ENCODE data around the gene CCSER1. TPM values are rescaled to one million over a fixed set of nuclear protein-coding genes. Genes with fewer than 3 reads are reported as not detected.

Gene CCSER1
- total RNA-seq, 1 experiment from 2014 or later = 4.1 TPM

DNA sequence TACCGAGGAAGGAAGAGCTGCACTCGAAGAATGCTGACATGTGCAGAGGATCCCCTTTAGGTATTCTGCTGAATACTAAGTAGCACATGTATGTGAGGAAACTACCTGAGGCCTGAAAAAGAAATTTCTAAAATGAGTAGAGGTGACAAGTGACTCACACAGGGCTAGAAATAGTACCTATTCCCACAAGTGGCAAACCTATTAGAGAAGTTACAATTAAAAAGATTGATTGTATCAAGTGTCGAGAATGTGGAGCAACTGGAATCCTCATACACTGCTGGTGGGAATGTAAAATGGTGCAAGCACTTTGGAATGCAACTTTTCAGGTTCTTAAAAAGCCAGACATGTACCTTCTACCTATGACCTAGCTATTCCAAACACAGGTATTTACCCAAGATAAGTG lies 47.4 kb downstream of the CCSER1 start:
- ChIA-PET CTCF (no interaction called here), POLR2A (no interaction called here)
- Mint-ChIP-seq H3K27ac (ENCODE audit: unreplicated experiment) (peak overlapping the region; percentile 85), H3K36me3 (ENCODE audit: insufficient read depth, unreplicated experiment) (peaks cover 9% of the 10 kb centered on the region), H3K4me1 (ENCODE audit: low read depth, unreplicated experiment) (peaks cover 51% of the 10 kb centered on the region), H3K27me3 (ENCODE audit: insufficient read depth, unreplicated experiment) (no peaks in the 10 kb centered on the region), H3K9me3 (ENCODE audit: unreplicated experiment) (peaks cover 12% of the 10 kb centered on the region), H3K4me3 (ENCODE audit: unreplicated experiment) (peak overlapping the region; percentile 63)
- no peaks in the 10 kb centered on the region for H3K9me3 ChIP-seq
- BruUV-seq (replicated peaks) = no TSS peak
- peaks cover 46% of the 10 kb centered on the region for H3K4me1 ChIP-seq
- H3K27me3 ChIP-seq (replicated peaks; ENCODE audit: control insufficient read depth, insufficient read depth, low read length) = no peaks in the 10 kb centered on the region
- H3K4me3 ChIP-seq (ENCODE audit: low read depth, low read length) = no peak overlapping the region
- peak; percentile 67 to 77 for DNase-seq
- H3K36me3 ChIP-seq (ENCODE audit: control insufficient read depth, insufficient read depth, low read length) = no peaks in the 10 kb centered on the region
- intact Hi-C loops (cut with micrococcal nuclease; ENCODE audit: unreplicated experiment) = loop anchor here (1.0 to 2.0 kb wide), 4 partner anchors 26 to 180 kb away; no protein-coding TSS in a partner anchor
- TF ChIP-seq, protein P1, sequence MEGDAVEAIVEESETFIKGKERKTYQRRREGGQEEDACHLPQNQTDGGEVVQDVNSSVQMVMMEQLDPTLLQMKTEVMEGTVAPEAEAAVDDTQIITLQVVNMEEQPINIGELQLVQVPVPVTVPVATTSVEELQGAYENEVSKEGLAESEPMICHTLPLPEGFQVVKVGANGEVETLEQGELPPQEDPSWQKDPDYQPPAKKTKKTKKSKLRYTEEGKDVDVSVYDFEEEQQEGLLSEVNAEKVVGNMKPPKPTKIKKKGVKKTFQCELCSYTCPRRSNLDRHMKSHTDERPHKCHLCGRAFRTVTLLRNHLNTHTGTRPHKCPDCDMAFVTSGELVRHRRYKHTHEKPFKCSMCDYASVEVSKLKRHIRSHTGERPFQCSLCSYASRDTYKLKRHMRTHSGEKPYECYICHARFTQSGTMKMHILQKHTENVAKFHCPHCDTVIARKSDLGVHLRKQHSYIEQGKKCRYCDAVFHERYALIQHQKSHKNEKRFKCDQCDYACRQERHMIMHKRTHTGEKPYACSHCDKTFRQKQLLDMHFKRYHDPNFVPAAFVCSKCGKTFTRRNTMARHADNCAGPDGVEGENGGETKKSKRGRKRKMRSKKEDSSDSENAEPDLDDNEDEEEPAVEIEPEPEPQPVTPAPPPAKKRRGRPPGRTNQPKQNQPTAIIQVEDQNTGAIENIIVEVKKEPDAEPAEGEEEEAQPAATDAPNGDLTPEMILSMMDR (IDR thresholded peaks at IDR 0.05; ENCODE audit: insufficient read depth in 1 of 2, low read depth in 1 of 2, low read length in 1 of 2, severe bottlenecking in 1 of 2, unreplicated experiment in 1 of 2) = no peak

DNA sequence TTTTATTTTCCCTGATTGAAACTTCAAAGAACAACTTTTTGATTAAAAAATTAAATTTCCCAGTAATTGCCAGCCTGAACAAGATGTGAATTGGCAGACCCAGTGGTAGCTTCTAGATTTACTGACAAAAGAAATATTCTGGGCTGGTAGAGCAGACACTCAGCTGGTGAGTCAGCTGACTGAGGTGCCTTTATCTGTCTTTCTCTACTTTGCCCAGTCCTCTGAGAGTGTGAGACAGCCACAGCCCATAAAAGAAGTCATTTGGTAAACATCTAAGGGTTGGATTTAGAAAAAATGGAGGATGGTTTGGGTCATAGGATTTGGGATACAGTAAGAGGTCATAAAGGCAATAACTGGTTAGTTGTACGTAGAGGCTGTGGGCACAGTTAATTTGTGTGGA lies 54.5 kb downstream of the CCSER1 start:
- Mint-ChIP-seq H3K4me3 (ENCODE audit: unreplicated experiment) (peak overlapping the region; percentile 5), H3K36me3 (ENCODE audit: insufficient read depth, unreplicated experiment) (no peaks in the 10 kb centered on the region), H3K9me3 (ENCODE audit: unreplicated experiment) (no peaks in the 10 kb centered on the region), H3K27ac (ENCODE audit: unreplicated experiment) (no peak overlapping the region), H3K27me3 (ENCODE audit: insufficient read depth, unreplicated experiment) (no peaks in the 10 kb centered on the region), H3K4me1 (ENCODE audit: low read depth, unreplicated experiment) (peaks cover 26% of the 10 kb centered on the region)
- H3K4me1 ChIP-seq = peaks cover 27% of the 10 kb centered on the region
- ChIA-PET CTCF (no interaction called here), POLR2A (no interaction called here)
- H3K36me3 ChIP-seq (ENCODE audit: control insufficient read depth, insufficient read depth, low read length) = no peaks in the 10 kb centered on the region
- intact Hi-C loops (cut with micrococcal nuclease; ENCODE audit: unreplicated experiment) = loop anchor here (5.0 kb wide), 1 partner anchor 111 kb away; no protein-coding TSS in a partner anchor
- DNase-seq = peak in 1 of 2 experiments; percentile 7
- TF ChIP-seq, protein P1 (IDR thresholded peaks at IDR 0.05; ENCODE audit: insufficient read depth in 1 of 2, low read depth in 1 of 2, low read length in 1 of 2, severe bottlenecking in 1 of 2, unreplicated experiment in 1 of 2) = no peak
- H3K4me3 ChIP-seq (ENCODE audit: low read depth, low read length) = no peak overlapping the region
- BruUV-seq (replicated peaks) = no TSS peak
- no peaks in the 10 kb centered on the region for H3K27me3 ChIP-seq (replicated peaks; ENCODE audit: control insufficient read depth, insufficient read depth, low read length)
- no peaks in the 10 kb centered on the region for H3K9me3 ChIP-seq

DNA sequence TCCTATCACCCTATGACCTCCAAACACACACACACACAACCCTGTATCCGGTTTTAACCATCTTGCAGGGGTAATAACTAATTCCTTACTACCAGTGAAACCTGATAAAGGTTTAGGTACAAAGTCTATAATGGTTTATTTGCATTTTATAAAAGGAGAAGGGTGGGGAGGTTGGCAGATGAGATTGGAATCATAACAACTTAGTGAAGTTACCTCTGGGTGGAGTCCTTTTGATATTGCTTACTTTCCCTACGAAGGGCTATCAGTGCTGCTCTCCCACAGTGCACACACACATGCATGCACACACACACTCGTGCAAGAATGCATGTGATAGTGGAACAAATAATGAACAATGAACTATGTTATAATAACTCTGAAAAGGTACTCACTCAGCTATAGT lies 56.1 kb downstream of the CCSER1 start:
- no peak overlapping the region for H3K4me3 Mint-ChIP-seq (ENCODE audit: unreplicated experiment)
- H3K9me3 Mint-ChIP-seq (ENCODE audit: unreplicated experiment) = no peaks in the 10 kb centered on the region
- no peaks in the 10 kb centered on the region for H3K36me3 Mint-ChIP-seq (ENCODE audit: insufficient read depth, unreplicated experiment)
- peaks cover 25% of the 10 kb centered on the region for H3K4me1 Mint-ChIP-seq (ENCODE audit: low read depth, unreplicated experiment)
- Histone ChIP-seq H3K4me3 (ENCODE audit: low read depth, low read length) (no peak overlapping the region), H3K27me3 (replicated peaks; ENCODE audit: control insufficient read depth, insufficient read depth, low read length) (no peaks in the 10 kb centered on the region), H3K4me1 (peaks cover 27% of the 10 kb centered on the region), H3K36me3 (ENCODE audit: control insufficient read depth, insufficient read depth, low read length) (no peaks in the 10 kb centered on the region), H3K9me3 (no peaks in the 10 kb centered on the region)
- ChIA-PET CTCF (no interaction called here), POLR2A (no interaction called here)
- TF ChIP-seq, protein P1 (IDR thresholded peaks at IDR 0.05; ENCODE audit: insufficient read depth in 1 of 2, low read depth in 1 of 2, low read length in 1 of 2, severe bottlenecking in 1 of 2, unreplicated experiment in 1 of 2) = no peak
- DNase-seq = no peak
- no peaks in the 10 kb centered on the region for H3K27me3 Mint-ChIP-seq (ENCODE audit: insufficient read depth, unreplicated experiment)
- no TSS peak for BruUV-seq (replicated peaks)
- no peak overlapping the region for H3K27ac Mint-ChIP-seq (ENCODE audit: unreplicated experiment)
- intact Hi-C loops (cut with micrococcal nuclease; ENCODE audit: unreplicated experiment) = loop anchor here (5.0 kb wide), 1 partner anchor 109 kb away; no protein-coding TSS in a partner anchor

All from Caco-2 (cell line).